Gastroesophageal sphincter (tissue), 4 donors: ENCODE data around the gene OTUD3. TPM values are rescaled to one million over a fixed set of nuclear protein-coding genes. Genes with fewer than 3 reads are reported as not detected.

Experiments
- ATAC-seq: fragments of 150-250 bp; one replicate; pipeline ENCODE4 v1.9.1; 2016; ENCODE audit warnings: mild to moderate bottlenecking, moderate library complexity
- H3K27ac ChIP-seq, 4 donors: fragments of 200-600 bp; sonication (generic) in 3 of 4; 1 replicate in 3 of 4; 2 replicates in 1 of 4; pipeline ENCODE4 v1.5.1; 2016 to 2019
- H3K27me3 ChIP-seq: fragments of 200-600 bp; sonication (generic); one replicate; pipeline ENCODE4 v1.5.1; 2019
- H3K36me3 ChIP-seq, 2 donors: fragments of 200-600 bp; sonication (generic); one replicate each; pipeline ENCODE4 v1.5.1; 2019; ENCODE audit warnings: control low read depth in 1 of 2
- H3K4me1 ChIP-seq, 3 donors: fragments of 200-600 bp; sonication (generic); 1 replicate in 2 of 3; 2 replicates in 1 of 3; pipeline ENCODE4 v1.5.1; 2016 to 2019; ENCODE audit warnings: control low read depth in 2 of 3
- H3K4me3 ChIP-seq, 2 donors: fragments of 200-600 bp; sonication (generic); one replicate each; pipeline ENCODE4 v1.5.1; 2019; ENCODE audit warnings: mild to moderate bottlenecking in 1 of 2, moderate library complexity in 1 of 2
- H3K9me3 ChIP-seq, 3 donors: fragments of 200-600 bp; sonication (generic); one replicate each; pipeline ENCODE4 v1.5.1; 2017 to 2019; ENCODE audit warnings: control low read depth in 2 of 3
- CTCF ChIP-seq, 4 experiments: fragments of 200-600 bp in 2 of 4; fragments of 450-650 bp in 2 of 4; sonication (generic) in 1 of 4; IDR thresholded peaks; one replicate each; pipeline ENCODE4 v1.5.1; 2017 to 2019; ENCODE audit warnings: antibody characterized with exemption in 4 of 4, mild to moderate bottlenecking in 2 of 4, moderate library complexity in 2 of 4
- EP300 ChIP-seq: sonication (generic); formaldehyde crosslinking; IDR thresholded peaks from one replicate; pipeline ENCODE4 v1.6.1; 2017; ENCODE audit warnings: antibody characterized with exemption, mild to moderate bottlenecking
- POLR2A ChIP-seq, 2 donors: fragments of 450-650 bp; IDR thresholded peaks; one replicate each; pipeline ENCODE4 v1.6.1; 2017; ENCODE audit warnings: antibody characterized with exemption in 2 of 2, mild to moderate bottlenecking in 2 of 2, moderate library complexity in 1 of 2
- POLR2AphosphoS5 ChIP-seq: sonication (generic); formaldehyde crosslinking; IDR thresholded peaks from one replicate; pipeline ENCODE4 v1.6.1; 2017; ENCODE audit warnings: antibody characterized with exemption
- WGBS, 2 donors: methylation state at CpG; one replicate each; pipeline ENCODE4 v1.1.5; 2018; ENCODE audit warnings: low coverage in 1 of 2; 5-methylcytosine and 5-hydroxymethylcytosine counted together
- total RNA-seq, 4 donors: library from RNA; depleted of rRNA; stranded (reverse); fragments of >200 nt; gene quantifications; one replicate each; pipeline ENCODE4 v1.1.0, GENCODE V29; 2016

Gene OTUD3
- total RNA-seq, 4 donors from 2014 or later, result 6.2 to 9.0 (median 7.9) TPM

GRCh38 chr1:19936061-19936750, 54.0 kb downstream of the OTUD3 start:
- 86 to 87% methylated on average over 1 to 3 of the region's 3 CpGs for WGBS, 2 donors
- no peak for TF ChIP-seq EP300
- no peak for TF ChIP-seq POLR2AphosphoS5
- TF ChIP-seq POLR2A (IDR thresholded peaks at IDR 0.05), result no peak
- TF ChIP-seq CTCF (IDR thresholded peaks at IDR 0.05), result no peak
- Histone ChIP-seq H3K27ac (no peak overlapping the region), H3K4me3 (no peak overlapping the region), H3K4me1 (no peaks in the 10 kb centered on the region), H3K27me3 (no peaks in the 10 kb centered on the region), H3K9me3 (peaks cover 0 to 18% (median 0%) of the 10 kb centered on the region in 3 donors), H3K36me3 (no peaks in the 10 kb centered on the region)
- no peak for ATAC-seq

- no peak overlapping the region for H3K4me3 ChIP-seq
- H3K27ac ChIP-seq, result no peak overlapping the region
- no peaks in the 10 kb centered on the region for H3K27me3 ChIP-seq
- WGBS, 2 donors, result 78 to 94% methylated on average over 1 of the region's 1 CpG
- no peak for TF ChIP-seq POLR2A (IDR thresholded peaks at IDR 0.05)
- H3K4me1 ChIP-seq, result no peaks in the 10 kb centered on the region
- no peaks in the 10 kb centered on the region for H3K36me3 ChIP-seq
- H3K9me3 ChIP-seq, result no peaks in the 10 kb centered on the region
- ATAC-seq, result no peak
These were observed 56.3 kb downstream of the OTUD3 start for GRCh38 chr1:19938472-19938871.

GRCh38 chr1:19940486-19941205, 58.5 kb downstream of the OTUD3 start:
- Histone ChIP-seq H3K4me1 (no peaks in the 10 kb centered on the region), H3K36me3 (no peaks in the 10 kb centered on the region), H3K4me3 (no peak overlapping the region), H3K9me3 (no peaks in the 10 kb centered on the region), H3K27me3 (no peaks in the 10 kb centered on the region), H3K27ac (no peak overlapping the region)
- WGBS, 2 donors, result 58 to 69% methylated on average over 6 of the region's 7 CpGs
- no peak for TF ChIP-seq CTCF (IDR thresholded peaks at IDR 0.05)
- TF ChIP-seq POLR2A (IDR thresholded peaks at IDR 0.05), result no peak
- TF ChIP-seq POLR2AphosphoS5, result no peak
- no peak for TF ChIP-seq EP300
- ATAC-seq, result no peak

GRCh38 chr1:19941206-19941568, 59.0 kb downstream of the OTUD3 start:
- WGBS, 2 donors, result 96 to 100% methylated on average over 1 to 3 of the region's 3 CpGs
- no peak overlapping the region for H3K4me3 ChIP-seq

GRCh38 chr1:19942088-19942487, 59.9 kb downstream of the OTUD3 start:
- 45% methylated on average over 3 of the region's 3 CpGs; no CpG with 5 or more reads in 1 of the 2 donors for WGBS, 2 donors
- ATAC-seq, result no peak

More at GRCh38 chr1:19941206-19941568, 59.0 kb downstream of the OTUD3 start:
- Histone ChIP-seq H3K27me3 (no peaks in the 10 kb centered on the region), H3K27ac (no peak overlapping the region), H3K36me3 (no peaks in the 10 kb centered on the region), H3K9me3 (no peaks in the 10 kb centered on the region), H3K4me1 (no peaks in the 10 kb centered on the region)
- no peak for TF ChIP-seq EP300
- no peak for TF ChIP-seq CTCF (IDR thresholded peaks at IDR 0.05)
- no peak for TF ChIP-seq POLR2AphosphoS5
- TF ChIP-seq POLR2A (IDR thresholded peaks at IDR 0.05), result no peak
- ATAC-seq, result no peak

GRCh38 chr1:19942657-19943056, 60.5 kb downstream of the OTUD3 start:
- no peak for ATAC-seq
- Histone ChIP-seq H3K4me3 (no peak overlapping the region), H3K27me3 (peaks cover 3% of the 10 kb centered on the region), H3K4me1 (no peaks in the 10 kb centered on the region), H3K9me3 (no peaks in the 10 kb centered on the region), H3K27ac (no peak overlapping the region), H3K36me3 (no peaks in the 10 kb centered on the region)
- TF ChIP-seq CTCF (IDR thresholded peaks at IDR 0.05) (no peak), EP300 (no peak), POLR2AphosphoS5 (no peak), POLR2A (IDR thresholded peaks at IDR 0.05) (no peak)
- WGBS, 2 donors, result 93% methylated on average over 2 of the region's 2 CpGs; no CpG with 5 or more reads in 1 of the 2 donors

More at GRCh38 chr1:19942088-19942487, 59.9 kb downstream of the OTUD3 start:
- TF ChIP-seq POLR2AphosphoS5 (no peak), POLR2A (IDR thresholded peaks at IDR 0.05) (no peak)
- no peaks in the 10 kb centered on the region for H3K4me1 ChIP-seq
- H3K27me3 ChIP-seq, result no peaks in the 10 kb centered on the region
- no peaks in the 10 kb centered on the region for H3K9me3 ChIP-seq
- no peak overlapping the region for H3K27ac ChIP-seq
- no peaks in the 10 kb centered on the region for H3K36me3 ChIP-seq
- H3K4me3 ChIP-seq, result no peak overlapping the region
